Natural killer cell (primary cell): ENCODE data around the gene ETV3. TPM values are rescaled to one million over a fixed set of nuclear protein-coding genes. Genes with fewer than 3 reads are reported as not detected.
A peak's percentile ranks its signal among the peaks of the same experiment; 100 is the strongest.

ENCODE experiments used
- ATAC-seq, 3 donors: fragments of 150-1000 bp in 2 of 3; fragments of 200-7000 bp in 1 of 3; cut with Tn5 transposase; 1 replicate in 1 of 3; 2 replicates in 2 of 3; pipeline ENCODE4 v1.10.0; 2021; ENCODE audit warnings: mild to moderate bottlenecking in 2 of 3, moderate library complexity in 2 of 3
- DNase-seq, 2 donors: peaks; one replicate each; pipeline versions ENCODE4 v3.0.0 to v3.0.0-alpha.2; 2013 to 2021; ENCODE audit warnings: mixed read lengths in 1 of 2
- H3K27ac ChIP-seq: one replicate; pipeline ENCODE4 v1.5.1; 2013; ENCODE audit warnings: mild to moderate bottlenecking, low read length
- H3K27me3 ChIP-seq: one replicate; pipeline ENCODE4 v1.6.1; 2013; ENCODE audit warnings: low read length; ENCODE audit not compliant: control insufficient read depth, insufficient read depth
- H3K36me3 ChIP-seq: one replicate; pipeline ENCODE4 v1.6.1; 2013; ENCODE audit warnings: low read length; ENCODE audit not compliant: control insufficient read depth, insufficient read depth
- H3K4me1 ChIP-seq: one replicate; pipeline ENCODE4 v1.6.1; 2013; ENCODE audit warnings: low read length; ENCODE audit not compliant: control insufficient read depth, insufficient read depth
- H3K4me3 ChIP-seq: one replicate; pipeline ENCODE4 v1.5.1; 2013; ENCODE audit warnings: low read length
- H3K9me3 ChIP-seq: one replicate; pipeline ENCODE4 v1.6.1; 2013; ENCODE audit warnings: low read length; ENCODE audit not compliant: control insufficient read depth, insufficient read depth
- H3K27ac Mint-ChIP-seq, 2 donors: one replicate each; pipeline ENCODE4 v1.8.0; 2022; ENCODE audit warnings: mild to moderate bottlenecking in 2 of 2, mixed read lengths in 2 of 2, moderate library complexity in 1 of 2
- H3K27me3 Mint-ChIP-seq, 2 donors: one replicate each; pipeline ENCODE4 v1.8.0; 2022; ENCODE audit warnings: low read depth in 2 of 2, mixed read lengths in 2 of 2
- H3K36me3 Mint-ChIP-seq: one replicate; pipeline ENCODE4 v1.8.0; 2022; ENCODE audit warnings: mixed read lengths
- H3K4me1 Mint-ChIP-seq, 2 donors: one replicate each; pipeline ENCODE4 v1.8.0; 2022; ENCODE audit warnings: mixed read lengths in 2 of 2
- H3K4me3 Mint-ChIP-seq: one replicate; pipeline ENCODE4 v1.8.0; 2022; ENCODE audit warnings: mild to moderate bottlenecking, moderate library complexity, mixed read lengths
- H3K9me3 Mint-ChIP-seq, 2 donors: one replicate each; pipeline ENCODE4 v1.8.0; 2022; ENCODE audit warnings: mixed read lengths in 2 of 2
- WGBS: methylation state at CpG from one replicate; pipeline ENCODE4 v1.1.7; 2013; ENCODE audit warnings: missing lambda C conversion rate; ENCODE audit not compliant: insufficient coverage; 5-methylcytosine and 5-hydroxymethylcytosine counted together
- intact Hi-C: fragments of 100-400 bp; cut with micrococcal nuclease; formaldehyde crosslinking; loops from one replicate; pipeline ENCODE4 v1.14.2; 2022
- total RNA-seq, 4 donors: library from RNA; stranded (reverse); fragments of 120-200 nt in 1 of 4; gene quantifications; one replicate each; pipeline versions ENCODE4 v1.2.3 to v1.2.4, GENCODE V29; 2013 to 2022
- TF ChIP-seq, protein P1 (sequence below): fragments of 200-600 bp; IDR thresholded peaks from one replicate; pipeline ENCODE4 v1.8.0; 2022; ENCODE audit warnings: antibody characterized with exemption

ETV3 gene
- total RNA-seq, 3 donors from 2014 or later (not counting 1 experiment from before 2014, with no cell fraction given) = 58.3 to 101 (median 76.6) TPM

DNA sequence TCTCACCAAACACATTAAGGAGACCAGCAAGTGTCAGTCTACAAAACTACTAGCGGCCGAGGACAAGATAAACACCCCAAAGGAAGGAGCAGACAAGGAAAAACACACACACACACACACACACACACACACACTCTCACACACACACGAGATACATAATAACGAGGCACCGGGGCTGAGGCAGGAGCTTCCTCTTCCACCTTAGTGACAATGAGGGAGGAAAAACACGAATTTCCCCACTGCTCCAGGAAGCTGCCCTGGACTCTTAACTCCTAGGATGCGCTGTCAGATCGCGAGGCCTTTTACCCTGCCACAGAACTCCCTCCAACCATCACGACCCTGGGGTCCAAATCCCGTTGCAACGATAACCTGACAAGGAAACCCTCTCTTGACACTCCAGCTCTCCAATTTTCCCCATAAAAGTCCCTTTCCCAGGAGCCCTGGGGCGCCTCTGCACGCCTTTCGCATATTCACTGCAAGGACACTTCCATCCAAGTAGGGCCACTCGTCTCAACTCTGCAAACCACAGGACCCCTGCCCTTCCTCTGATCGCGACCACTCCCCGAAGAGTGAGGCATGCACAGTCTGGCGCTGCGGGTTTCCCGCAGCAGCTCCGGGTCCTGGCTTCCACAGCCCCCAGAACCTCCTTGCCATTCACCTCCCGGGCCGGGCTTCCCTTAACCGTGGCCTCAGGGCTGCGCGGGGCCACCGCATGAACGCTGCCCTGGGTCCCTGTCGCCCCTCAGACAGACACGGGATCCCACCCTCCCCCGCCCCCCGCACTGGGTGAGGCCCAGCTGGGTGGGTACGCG is 581 bp downstream of the ETV3 start:
- peak in 2 of 3 donors; percentile 12 to 14 for ATAC-seq
- TF ChIP-seq, protein P1, sequence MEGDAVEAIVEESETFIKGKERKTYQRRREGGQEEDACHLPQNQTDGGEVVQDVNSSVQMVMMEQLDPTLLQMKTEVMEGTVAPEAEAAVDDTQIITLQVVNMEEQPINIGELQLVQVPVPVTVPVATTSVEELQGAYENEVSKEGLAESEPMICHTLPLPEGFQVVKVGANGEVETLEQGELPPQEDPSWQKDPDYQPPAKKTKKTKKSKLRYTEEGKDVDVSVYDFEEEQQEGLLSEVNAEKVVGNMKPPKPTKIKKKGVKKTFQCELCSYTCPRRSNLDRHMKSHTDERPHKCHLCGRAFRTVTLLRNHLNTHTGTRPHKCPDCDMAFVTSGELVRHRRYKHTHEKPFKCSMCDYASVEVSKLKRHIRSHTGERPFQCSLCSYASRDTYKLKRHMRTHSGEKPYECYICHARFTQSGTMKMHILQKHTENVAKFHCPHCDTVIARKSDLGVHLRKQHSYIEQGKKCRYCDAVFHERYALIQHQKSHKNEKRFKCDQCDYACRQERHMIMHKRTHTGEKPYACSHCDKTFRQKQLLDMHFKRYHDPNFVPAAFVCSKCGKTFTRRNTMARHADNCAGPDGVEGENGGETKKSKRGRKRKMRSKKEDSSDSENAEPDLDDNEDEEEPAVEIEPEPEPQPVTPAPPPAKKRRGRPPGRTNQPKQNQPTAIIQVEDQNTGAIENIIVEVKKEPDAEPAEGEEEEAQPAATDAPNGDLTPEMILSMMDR = no peak
- intact Hi-C loops = no loop called here
- Mint-ChIP-seq H3K4me3 (peak overlapping the region; percentile 96), H3K27me3 (no peaks in the 10 kb centered on the region), H3K4me1 (peaks cover 65 to 69% of the 10 kb centered on the region in 2 donors), H3K27ac (peak overlapping the region; percentile 96 to 98), H3K9me3 (no peaks in the 10 kb centered on the region), H3K36me3 (no peaks in the 10 kb centered on the region)
- Histone ChIP-seq H3K36me3 (peaks cover 27% of the 10 kb centered on the region), H3K27ac (peak overlapping the region; percentile 99), H3K4me1 (peaks cover 41% of the 10 kb centered on the region), H3K9me3 (no peaks in the 10 kb centered on the region), H3K4me3 (peak overlapping the region; percentile 64), H3K27me3 (no peaks in the 10 kb centered on the region)
- WGBS = under 1% methylated on average over 35 of the region's 36 CpGs
- peak in 1 of 2 donors; percentile 47 for DNase-seq

DNA sequence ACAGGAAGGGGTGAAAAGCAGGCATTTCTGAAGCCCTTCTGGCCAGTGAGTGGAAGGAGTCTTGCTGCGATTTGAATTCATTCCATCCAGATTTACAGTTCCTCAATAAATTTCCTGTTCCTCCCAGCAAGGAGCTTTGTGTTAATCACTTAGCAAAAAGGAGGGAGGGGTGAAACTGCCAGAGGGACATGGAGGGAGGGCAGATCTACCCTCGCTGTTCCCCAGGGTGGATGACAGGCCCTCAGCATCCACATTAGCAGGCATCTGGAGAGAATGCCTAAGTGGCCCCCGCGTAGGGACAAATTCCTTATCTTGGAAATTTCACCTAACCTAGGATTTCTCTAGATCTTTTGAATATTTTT is 1.2 kb downstream of the ETV3 start:
- ATAC-seq (no peak), DNase-seq (peak in 1 of 2 donors; percentile 21)
- Mint-ChIP-seq H3K36me3 (no peaks in the 10 kb centered on the region), H3K27me3 (no peaks in the 10 kb centered on the region), H3K4me3 (peak overlapping the region; percentile 96), H3K4me1 (peaks cover 71 to 75% of the 10 kb centered on the region in 2 donors), H3K9me3 (no peaks in the 10 kb centered on the region), H3K27ac (peak overlapping the region; percentile 96 to 98)
- Histone ChIP-seq H3K4me1 (peaks cover 43% of the 10 kb centered on the region), H3K9me3 (no peaks in the 10 kb centered on the region), H3K36me3 (peaks cover 28% of the 10 kb centered on the region), H3K4me3 (peak overlapping the region; percentile 64), H3K27me3 (no peaks in the 10 kb centered on the region), H3K27ac (no peak overlapping the region)
- WGBS = 8% methylated on average over 3 of the region's 4 CpGs
- intact Hi-C loops = no loop called here
- TF ChIP-seq, protein P1 = no peak

DNA sequence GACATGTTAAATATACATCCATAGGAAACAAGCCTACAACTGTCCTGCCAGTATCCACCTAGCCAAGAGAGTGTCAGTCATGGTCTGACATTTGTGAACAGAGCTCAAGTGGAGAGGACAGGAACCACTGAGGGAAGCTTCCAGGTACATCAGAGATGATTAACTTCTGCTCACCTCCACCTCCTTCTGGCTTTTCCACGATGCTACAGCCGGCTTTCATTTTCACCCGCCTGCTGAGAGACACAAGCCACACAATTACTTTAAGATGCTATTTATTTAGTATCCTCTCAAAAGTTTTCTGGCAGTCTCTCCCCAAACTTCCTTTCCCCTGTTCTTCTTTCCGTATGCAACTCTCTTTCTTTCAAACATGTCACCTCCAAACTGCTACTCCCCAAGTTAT is 2.1 kb downstream of the ETV3 start:
- Mint-ChIP-seq H3K27ac (peak overlapping the region; percentile 96 to 98), H3K4me3 (peak overlapping the region; percentile 96), H3K27me3 (no peaks in the 10 kb centered on the region), H3K36me3 (peaks cover 6% of the 10 kb centered on the region), H3K9me3 (no peaks in the 10 kb centered on the region), H3K4me1 (peaks cover 78 to 84% of the 10 kb centered on the region in 2 donors)
- H3K27ac ChIP-seq = no peak overlapping the region
- ATAC-seq = no peak
- no peaks in the 10 kb centered on the region for H3K9me3 ChIP-seq
- H3K4me1 ChIP-seq = peaks cover 46% of the 10 kb centered on the region
- no peak overlapping the region for H3K4me3 ChIP-seq
- intact Hi-C loops = no loop called here
- H3K27me3 ChIP-seq = no peaks in the 10 kb centered on the region
- peaks cover 35% of the 10 kb centered on the region for H3K36me3 ChIP-seq
- 70% methylated on average over 4 of the region's 4 CpGs for WGBS
- DNase-seq = peak in 1 of 2 donors; percentile 39
- TF ChIP-seq, protein P1 = no peak
